Smooth muscle cell (in vitro differentiated cells): ENCODE measurements around the gene NXPH2. TPM values are rescaled to one million over a fixed set of nuclear protein-coding genes. Genes with fewer than 3 reads are reported as not detected.

ENCODE experiments used
- DNase-seq: peaks from one replicate; lab custom pipeline; 2025; ENCODE audit not compliant: unreplicated experiment; lab: John Stamatoyannopoulos, UW
- H2AFZ ChIP-seq: fragments of 200-600 bp; sonication (generic); 2 replicates; pipeline ENCODE4 v1.6.0; 2016; ENCODE audit warnings: antibody characterized with exemption, low read depth, mild to moderate bottlenecking
- H3F3A ChIP-seq: fragments of 200-600 bp; sonication (generic); 2 replicates; pipeline ENCODE4 v1.6.0; 2017; ENCODE audit warnings: antibody characterized with exemption, low read depth
- H3K27ac ChIP-seq: fragments of 200-600 bp; sonication (generic); 2 replicates; pipeline ENCODE4 v1.5.1; 2016; ENCODE audit warnings: low read depth, mild to moderate bottlenecking
- H3K27me3 ChIP-seq: fragments of 200-600 bp; sonication (generic); 2 replicates; pipeline ENCODE4 v1.6.1; 2016; ENCODE audit warnings: low read depth, mild to moderate bottlenecking
- H3K36me3 ChIP-seq: fragments of 200-600 bp; sonication (generic); 2 replicates; pipeline ENCODE4 v1.5.1; 2016; ENCODE audit warnings: low read depth
- H3K4me1 ChIP-seq: fragments of 200-600 bp; sonication (generic); 2 replicates; pipeline ENCODE4 v1.5.1; 2016; ENCODE audit warnings: low read depth
- H3K4me2 ChIP-seq: fragments of 200-600 bp; sonication (generic); 2 replicates; pipeline ENCODE4 v1.6.0; 2016; ENCODE audit warnings: mild to moderate bottlenecking
- H3K4me3 ChIP-seq: fragments of 200-600 bp; sonication (generic); 2 replicates; pipeline ENCODE4 v1.5.1; 2016; ENCODE audit warnings: mild to moderate bottlenecking
- H3K79me2 ChIP-seq: fragments of 200-600 bp; sonication (generic); 2 replicates; pipeline ENCODE4 v1.6.0; 2016; ENCODE audit warnings: low read depth, mild to moderate bottlenecking
- H3K9ac ChIP-seq: fragments of 200-600 bp; sonication (generic); 2 replicates; pipeline ENCODE4 v1.6.0; 2016; ENCODE audit warnings: low read depth
- H3K9me3 ChIP-seq: fragments of 200-600 bp; sonication (generic); replicated peaks from 2 replicates; pipeline ENCODE4 v1.5.1; 2016; ENCODE audit warnings: low read depth
- H4K20me1 ChIP-seq: fragments of 200-600 bp; sonication (generic); 2 replicates; pipeline ENCODE4 v1.6.0; 2016; ENCODE audit warnings: low read depth
- CTCF ChIP-seq: fragments of 200-600 bp; sonication (generic); IDR thresholded peaks from 2 replicates; pipeline ENCODE4 v1.5.1; 2017; ENCODE audit warnings: borderline replicate concordance, mild to moderate bottlenecking, antibody characterized with exemption; ENCODE audit not compliant: insufficient read depth, poor library complexity, severe bottlenecking
- WGBS: methylation state at CpG from one replicate; pipeline ENCODE4 v1.1.7; 2016; ENCODE audit warnings: low lambda C conversion rate; 5-methylcytosine and 5-hydroxymethylcytosine counted together
- polyA plus RNA-seq: library from polyadenylated mRNA; unstranded; fragments of >200 nt; fragmentation: Nextera tagmentation; extraction: Ambion mirVana; gene quantifications from 2 replicates; pipeline ENCODE4 v1.2.1, GENCODE V29; 2016
- total RNA-seq: library from RNA; depleted of rRNA; stranded (reverse); fragments of >200 nt; gene quantifications from 2 replicates; pipeline ENCODE4 v1.2.3, GENCODE V29; 2014

Gene NXPH2
- total and polyA plus RNA-seq, 2 experiments from 2014 or later, result not detected

- no peaks in the 10 kb centered on the region for H4K20me1 ChIP-seq
- no peak overlapping the region for H3K4me3 ChIP-seq
- H3K4me2 ChIP-seq, result no peak overlapping the region
- H3K9ac ChIP-seq, result no peak overlapping the region
- H3K9me3 ChIP-seq, result no peaks in the 10 kb centered on the region
- no peaks in the 10 kb centered on the region for H3K27me3 ChIP-seq
- H3K4me1 ChIP-seq, result no peaks in the 10 kb centered on the region
- no peak for TF ChIP-seq CTCF
- no peak overlapping the region for H2AFZ ChIP-seq
- H3K27ac ChIP-seq, result no peak overlapping the region
- no peak for DNase-seq
- no peaks in the 10 kb centered on the region for H3K79me2 ChIP-seq
- H3K36me3 ChIP-seq, result no peaks in the 10 kb centered on the region
- no peaks in the 10 kb centered on the region for H3F3A ChIP-seq
These were observed 16.2 kb downstream of the NXPH2 start for GRCh38 chr2:138763971-138764370.

GRCh38 chr2:138762533-138762932, 17.7 kb downstream of the NXPH2 start:
- no peaks in the 10 kb centered on the region for H3K4me1 ChIP-seq
- no peaks in the 10 kb centered on the region for H3K27me3 ChIP-seq
- H3F3A ChIP-seq, result no peaks in the 10 kb centered on the region
- H2AFZ ChIP-seq, result no peak overlapping the region
- DNase-seq, result no peak
- no peak overlapping the region for H3K9ac ChIP-seq
- no peaks in the 10 kb centered on the region for H3K79me2 ChIP-seq
- H4K20me1 ChIP-seq, result no peaks in the 10 kb centered on the region
- no peak for TF ChIP-seq CTCF
- no peak overlapping the region for H3K4me3 ChIP-seq
- no peak overlapping the region for H3K27ac ChIP-seq
- H3K9me3 ChIP-seq, result no peaks in the 10 kb centered on the region
- no peaks in the 10 kb centered on the region for H3K36me3 ChIP-seq
- H3K4me2 ChIP-seq, result no peak overlapping the region

- no peaks in the 10 kb centered on the region for H3K79me2 ChIP-seq
- no peak overlapping the region for H3K9ac ChIP-seq
- no peak for TF ChIP-seq CTCF
- H3K9me3 ChIP-seq, result no peaks in the 10 kb centered on the region
- H2AFZ ChIP-seq, result no peak overlapping the region
- no peaks in the 10 kb centered on the region for H3K27me3 ChIP-seq
- H3K27ac ChIP-seq, result no peak overlapping the region
- H4K20me1 ChIP-seq, result no peaks in the 10 kb centered on the region
- no peak overlapping the region for H3K4me2 ChIP-seq
- H3K4me3 ChIP-seq, result no peak overlapping the region
- H3F3A ChIP-seq, result no peaks in the 10 kb centered on the region
- H3K4me1 ChIP-seq, result no peaks in the 10 kb centered on the region
- no peaks in the 10 kb centered on the region for H3K36me3 ChIP-seq
- WGBS, result 97% methylated on average over 3 of the region's 3 CpGs
- no peak for DNase-seq
These were observed 19.5 kb downstream of the NXPH2 start for GRCh38 chr2:138760676-138761075.

- Histone ChIP-seq H3K4me1 (no peaks in the 10 kb centered on the region), H3K27me3 (no peaks in the 10 kb centered on the region), H4K20me1 (no peaks in the 10 kb centered on the region), H3K4me2 (no peak overlapping the region), H3K36me3 (no peaks in the 10 kb centered on the region), H3K27ac (no peak overlapping the region), H3K9ac (no peak overlapping the region), H3K9me3 (no peaks in the 10 kb centered on the region), H3K79me2 (no peaks in the 10 kb centered on the region), H3K4me3 (no peak overlapping the region), H3F3A (no peaks in the 10 kb centered on the region), H2AFZ (no peak overlapping the region)
- no peak for TF ChIP-seq CTCF
- DNase-seq, result no peak
- 61% methylated on average over 2 of the region's 2 CpGs for WGBS
These were observed 22.8 kb downstream of the NXPH2 start for GRCh38 chr2:138757384-138757783.
